ENCODE data around the gene PSAT1. TPM values are rescaled to one million over a fixed set of nuclear protein-coding genes. Genes with fewer than 3 reads are reported as not detected.
A peak's percentile ranks its signal among the peaks of the same experiment; 100 is the strongest.
"Not testable (repeated sequence)": the region's sequence is repeated elsewhere in the genome, so short reads cannot be mapped to it uniquely, and the experiment has no call there.

PSAT1 gene
- 5.2 TPM for polyA plus RNA-seq

DNA sequence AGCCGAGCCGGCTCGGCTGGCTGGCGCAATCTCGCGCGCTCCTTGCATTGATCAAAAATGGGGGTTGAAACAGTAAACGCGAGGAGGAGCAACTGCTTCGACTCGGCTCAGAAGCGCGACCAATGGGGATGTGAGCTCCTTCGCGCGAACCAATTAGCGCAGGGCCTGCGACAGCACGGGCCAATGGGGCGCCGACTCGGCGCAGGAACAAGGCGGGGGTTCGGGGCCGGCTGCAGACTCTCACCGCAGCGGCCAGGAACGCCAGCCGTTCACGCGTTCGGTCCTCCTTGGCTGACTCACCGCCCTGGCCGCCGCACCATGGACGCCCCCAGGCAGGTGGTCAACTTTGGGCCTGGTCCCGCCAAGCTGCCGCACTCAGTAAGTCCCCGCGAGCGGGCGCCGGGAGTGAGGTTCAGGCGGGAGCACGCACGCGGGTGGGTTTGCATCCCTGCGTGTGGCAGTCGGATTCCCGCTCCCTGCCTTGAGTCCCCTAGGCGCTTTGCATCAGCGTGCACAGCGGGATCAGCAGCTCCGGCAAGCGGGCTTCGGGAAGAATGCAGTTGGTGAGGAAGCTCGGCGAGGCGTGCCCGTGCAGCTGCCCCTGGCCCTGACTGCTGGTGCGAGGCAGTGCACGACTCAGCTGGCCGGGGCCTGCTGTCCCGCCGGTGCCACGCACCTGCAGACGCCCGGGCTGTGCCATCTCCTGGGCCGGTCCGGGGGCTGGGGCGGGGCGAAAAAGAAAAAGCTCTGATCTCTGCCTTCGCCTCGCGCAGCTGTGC, at the start of gene PSAT1:
PSAT1 (plus strand) TSS at position 233 of the 779 bp plus-strand sequence; CDS start at position 319, 86 bp downstream.
- H3K4me1 Mint-ChIP-seq: peaks cover 9 to 14% (median 13%) of the 10 kb centered on the region in 3 donors

DNA sequence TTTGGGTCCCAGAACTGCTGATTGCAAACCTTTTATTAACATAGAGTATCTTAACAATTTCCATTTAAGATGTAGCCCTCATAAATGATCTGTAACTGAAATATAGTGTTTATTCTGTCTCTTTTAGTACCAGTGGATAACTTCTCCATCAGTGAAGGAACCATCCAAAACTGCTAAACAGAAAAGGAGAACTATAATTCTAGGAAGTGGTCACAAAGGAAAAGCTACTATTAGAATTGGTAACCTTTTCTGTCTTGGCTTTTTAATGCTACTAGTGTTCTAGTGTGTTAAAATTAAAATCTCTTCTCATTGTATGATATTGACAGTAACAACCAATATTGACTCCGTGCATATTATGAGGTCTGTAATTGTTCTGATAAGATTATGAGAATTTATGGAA, 48.3 kb upstream of the PSAT1 start:
- H3K4me3 Mint-ChIP-seq: no peak overlapping the region
- peaks cover 9% of the 10 kb centered on the region for H3K36me3 Mint-ChIP-seq
- H3K9me3 Mint-ChIP-seq: no peaks in the 10 kb centered on the region
- H3K4me1 Mint-ChIP-seq: no peaks in the 10 kb centered on the region
- H3K27ac Mint-ChIP-seq: no peak overlapping the region
- no peaks in the 10 kb centered on the region for H3K27me3 Mint-ChIP-seq

More for the DNA sequence above, at the start of gene PSAT1:
- H3K27ac Mint-ChIP-seq: peak within 1 kb of the TSS; percentile 64 to 94 (median 67)
- peaks cover 2% of the 10 kb centered on the region for H3K27me3 Mint-ChIP-seq
- H3K4me3 Mint-ChIP-seq: peak within 1 kb of the TSS; percentile 85 to 95 (median 94)
- no peaks in the 10 kb centered on the region for H3K36me3 Mint-ChIP-seq
- no peaks in the 10 kb centered on the region for H3K9me3 Mint-ChIP-seq

DNA sequence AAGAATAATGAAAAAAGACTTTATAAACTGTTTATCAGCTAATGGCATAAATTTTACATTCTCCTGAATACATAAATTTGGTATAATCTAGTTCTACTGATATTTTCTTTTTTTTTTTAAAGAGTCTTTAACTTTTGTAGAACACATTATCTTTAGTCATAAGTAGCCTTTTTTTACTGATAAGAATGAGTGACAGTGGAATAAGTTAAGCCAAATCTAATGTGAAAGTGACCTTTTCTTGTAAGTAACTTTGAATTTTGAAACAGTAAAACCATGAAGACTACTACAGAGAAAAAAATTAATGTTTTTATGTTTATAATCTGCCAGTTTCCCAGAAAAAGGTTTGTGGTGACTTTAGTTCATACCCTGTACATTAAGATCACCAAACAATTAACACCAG, 47.4 kb upstream of the PSAT1 start:
- Mint-ChIP-seq H3K4me1 (no peaks in the 10 kb centered on the region), H3K4me3 (no peak overlapping the region)

DNA sequence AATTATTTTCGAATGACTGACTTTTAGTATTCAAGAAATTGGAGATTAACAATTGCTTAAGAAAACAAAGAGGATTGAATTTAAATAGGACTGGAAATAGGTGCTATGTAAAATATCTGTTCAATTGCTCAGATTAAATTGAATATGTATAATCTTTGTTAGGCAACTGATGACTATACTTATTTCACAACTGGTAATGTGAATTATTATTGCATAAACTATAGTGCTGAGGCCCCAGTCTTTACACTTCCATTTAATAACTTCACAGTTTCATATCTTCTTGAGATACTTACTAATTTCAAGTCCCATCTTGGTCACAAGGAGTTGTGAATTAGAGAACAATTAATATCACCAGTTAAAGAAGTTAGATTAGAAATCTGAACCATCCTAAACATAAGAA, 44.3 kb upstream of the PSAT1 start:
- H3K27ac Mint-ChIP-seq: no peak overlapping the region

More for the DNA sequence above, 47.4 kb upstream of the PSAT1 start:
- no peak overlapping the region for H3K27ac Mint-ChIP-seq
- peaks cover 9% of the 10 kb centered on the region for H3K36me3 Mint-ChIP-seq
- no peaks in the 10 kb centered on the region for H3K9me3 Mint-ChIP-seq
- no peaks in the 10 kb centered on the region for H3K27me3 Mint-ChIP-seq

DNA sequence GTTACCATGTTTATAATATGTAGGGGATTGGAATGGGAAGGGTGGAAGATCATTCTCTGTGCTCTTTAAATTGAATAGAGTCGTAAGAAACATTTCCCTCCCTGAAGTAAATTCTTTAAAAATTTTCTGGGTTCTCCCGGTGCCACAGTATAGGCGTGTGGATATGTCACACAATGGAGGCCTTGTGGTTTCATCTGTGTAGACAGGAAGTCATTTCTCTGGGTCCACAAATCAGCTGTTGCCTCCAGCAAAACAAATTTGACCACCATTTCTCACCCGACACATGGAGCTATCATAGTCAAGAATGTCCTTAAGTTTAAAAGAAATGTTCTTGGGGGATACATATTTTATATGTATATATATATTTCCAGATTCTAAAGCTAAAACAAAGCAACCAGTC, 43.6 kb upstream of the PSAT1 start:
- Mint-ChIP-seq H3K36me3 (peaks cover 2% of the 10 kb centered on the region), H3K27ac (peak overlapping the region in 1 of 3 donors; percentile 91), H3K9me3 (no peaks in the 10 kb centered on the region), H3K4me3 (no peak overlapping the region), H3K4me1 (no peaks in the 10 kb centered on the region), H3K27me3 (no peaks in the 10 kb centered on the region)

More for the DNA sequence above, 44.3 kb upstream of the PSAT1 start:
- no peaks in the 10 kb centered on the region for H3K9me3 Mint-ChIP-seq
- H3K4me3 Mint-ChIP-seq: no peak overlapping the region
- H3K27me3 Mint-ChIP-seq: no peaks in the 10 kb centered on the region
- no peaks in the 10 kb centered on the region for H3K4me1 Mint-ChIP-seq
- H3K36me3 Mint-ChIP-seq: peaks cover 3% of the 10 kb centered on the region

DNA sequence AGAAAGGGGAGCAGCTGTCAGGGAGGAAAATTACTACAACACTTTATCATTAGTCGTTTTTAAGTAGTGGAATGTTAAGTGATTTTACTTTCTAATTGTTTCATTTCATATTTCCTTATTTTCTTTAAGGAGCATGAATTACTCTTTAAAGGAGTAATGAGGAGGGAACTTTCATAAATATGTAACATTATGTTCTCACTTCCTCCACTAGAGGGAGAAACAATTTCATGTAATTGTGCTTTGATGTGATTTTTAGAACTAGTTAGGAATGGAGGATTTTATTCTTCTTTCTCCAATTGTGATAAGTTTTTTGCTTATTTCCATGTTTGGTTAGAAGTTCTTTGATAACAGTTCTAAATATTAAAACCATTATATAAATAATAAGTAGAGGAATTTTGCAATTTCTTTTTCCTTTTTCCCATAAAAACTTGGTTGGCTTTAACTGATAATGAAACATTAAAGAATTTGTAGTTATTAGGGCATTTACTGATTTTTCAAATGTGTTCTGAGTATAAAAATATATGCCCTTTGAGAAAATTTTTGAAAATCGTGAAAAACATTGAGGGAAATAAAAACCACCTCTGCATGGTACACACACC, 35.4 kb upstream of the PSAT1 start:
- no peaks in the 10 kb centered on the region for H3K9me3 Mint-ChIP-seq
- peaks cover 0 to 2% (median 0%) of the 10 kb centered on the region in 3 donors for H3K4me1 Mint-ChIP-seq
- H3K27ac Mint-ChIP-seq: no peak overlapping the region

DNA sequence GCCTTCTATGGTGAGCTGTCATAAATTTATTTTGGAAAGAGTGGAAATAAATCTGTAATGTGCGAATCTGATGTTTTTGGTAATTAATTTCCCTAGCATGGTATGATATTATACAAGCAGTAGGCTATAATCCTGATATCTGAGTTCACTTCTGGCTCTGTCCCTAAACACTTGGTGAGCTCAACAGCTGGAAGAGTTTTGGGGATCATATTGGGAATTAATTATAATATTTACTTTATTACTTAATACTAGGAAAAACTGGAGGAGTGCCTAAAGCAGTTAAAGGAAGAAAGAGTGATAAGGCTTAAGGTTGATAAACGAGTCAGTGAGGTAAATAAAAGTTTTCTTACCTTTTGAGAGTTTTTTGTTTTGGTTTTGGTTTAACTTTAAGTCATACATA, 34.3 kb upstream of the PSAT1 start:
- H3K27me3 Mint-ChIP-seq: no peaks in the 10 kb centered on the region
- no peak overlapping the region for H3K4me3 Mint-ChIP-seq
- H3K36me3 Mint-ChIP-seq: peaks cover 5% of the 10 kb centered on the region
- H3K4me1 Mint-ChIP-seq: peaks cover 0 to 2% (median 0%) of the 10 kb centered on the region in 3 donors
- H3K27ac Mint-ChIP-seq: no peak overlapping the region
- H3K9me3 Mint-ChIP-seq: no peaks in the 10 kb centered on the region

More for the DNA sequence above, 35.4 kb upstream of the PSAT1 start:
- no peaks in the 10 kb centered on the region for H3K27me3 Mint-ChIP-seq
- peaks cover 4% of the 10 kb centered on the region for H3K36me3 Mint-ChIP-seq
- H3K4me3 Mint-ChIP-seq: no peak overlapping the region

DNA sequence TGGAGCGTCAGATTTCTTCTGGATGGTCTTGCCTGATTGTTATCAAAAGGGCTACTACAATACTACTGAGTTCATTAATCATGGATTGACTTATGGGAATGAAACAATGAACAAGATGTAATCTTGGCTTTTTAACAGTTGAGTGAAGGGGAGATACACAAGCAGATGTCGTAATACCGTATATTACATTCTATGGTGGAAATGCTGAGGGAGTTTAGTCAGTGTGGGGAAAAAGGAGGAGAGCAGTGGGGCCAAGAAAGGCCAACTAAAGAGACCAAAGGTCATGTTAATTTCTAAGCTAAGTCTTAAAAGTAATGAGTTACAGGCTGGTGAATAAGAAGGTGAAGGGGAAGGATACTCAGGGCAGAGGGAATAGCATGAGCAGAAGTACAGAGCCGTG, 29.0 kb upstream of the PSAT1 start:
- Mint-ChIP-seq H3K36me3 (peaks cover 21% of the 10 kb centered on the region), H3K27me3 (no peaks in the 10 kb centered on the region)

DNA sequence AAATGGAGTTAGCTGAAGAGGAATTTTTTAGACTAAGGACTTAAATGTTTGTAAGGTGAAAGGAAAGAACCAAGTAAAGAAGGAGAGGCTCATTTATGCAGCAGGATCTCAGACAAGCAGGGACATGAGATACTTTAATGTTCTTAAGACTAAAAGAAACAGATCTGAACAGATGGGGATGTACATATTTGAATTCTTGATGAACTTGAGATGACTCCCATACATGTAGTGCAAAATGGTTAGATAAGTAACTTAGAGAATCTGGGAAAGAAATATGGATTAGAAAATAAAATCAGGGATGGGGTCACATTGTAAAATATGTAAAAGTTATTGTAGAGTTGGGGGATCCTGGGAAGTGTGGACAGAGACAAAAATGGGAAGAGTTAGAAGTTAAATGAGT, 27.1 kb upstream of the PSAT1 start:
- H3K27me3 Mint-ChIP-seq: no peaks in the 10 kb centered on the region
- peaks cover 19% of the 10 kb centered on the region for H3K36me3 Mint-ChIP-seq
- no peak overlapping the region for H3K4me3 Mint-ChIP-seq
- H3K9me3 Mint-ChIP-seq: no peaks in the 10 kb centered on the region
- no peaks in the 10 kb centered on the region for H3K4me1 Mint-ChIP-seq
- H3K27ac Mint-ChIP-seq: no peak overlapping the region

More for the DNA sequence above, 29.0 kb upstream of the PSAT1 start:
- no peaks in the 10 kb centered on the region for H3K4me1 Mint-ChIP-seq
- no peak overlapping the region for H3K27ac Mint-ChIP-seq
- no peak overlapping the region for H3K4me3 Mint-ChIP-seq
- H3K9me3 Mint-ChIP-seq: no peaks in the 10 kb centered on the region

DNA sequence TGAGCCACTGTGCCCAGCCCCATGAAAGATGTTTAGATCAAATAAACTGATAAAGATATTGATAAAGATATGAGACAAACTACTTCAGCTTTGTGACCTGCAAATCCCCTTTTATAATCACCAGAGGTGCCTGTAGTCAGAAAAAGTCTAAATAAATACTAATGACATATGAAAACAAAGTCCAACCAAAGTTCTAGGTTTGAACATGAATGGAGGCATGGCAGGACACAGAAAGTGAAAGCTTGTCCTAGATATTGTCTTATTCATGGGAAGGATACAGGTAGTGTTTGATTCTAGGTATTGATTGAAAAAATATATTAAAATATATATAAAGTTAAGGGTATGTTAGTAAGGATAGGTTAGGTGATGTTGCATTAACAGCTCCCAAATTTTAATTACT, 24.6 kb upstream of the PSAT1 start:
- H3K36me3 Mint-ChIP-seq: peaks cover 16% of the 10 kb centered on the region
- H3K27ac Mint-ChIP-seq: no peak overlapping the region
- no peaks in the 10 kb centered on the region for H3K9me3 Mint-ChIP-seq
- no peaks in the 10 kb centered on the region for H3K27me3 Mint-ChIP-seq
- no peak overlapping the region for H3K4me3 Mint-ChIP-seq
- no peaks in the 10 kb centered on the region for H3K4me1 Mint-ChIP-seq

DNA sequence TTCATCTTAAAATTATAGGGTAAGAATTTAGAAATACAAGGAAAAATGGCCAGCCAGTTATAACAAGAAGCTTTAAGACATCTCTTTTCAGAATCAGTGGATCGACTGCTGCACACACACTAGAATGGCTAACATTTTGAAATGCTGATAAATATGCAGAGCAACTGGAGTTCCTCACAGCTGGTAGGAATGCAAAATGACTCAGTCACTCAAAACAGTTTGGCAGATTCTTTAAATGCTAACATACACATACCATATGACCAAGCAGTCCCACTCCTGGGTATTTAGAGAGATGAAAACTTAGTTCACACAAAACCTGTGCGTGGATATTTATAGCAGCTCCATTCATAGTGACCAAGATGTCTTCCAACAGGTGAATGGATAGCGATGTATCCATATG, 23.2 kb upstream of the PSAT1 start:
- no peaks in the 10 kb centered on the region for H3K4me1 Mint-ChIP-seq
- H3K27ac Mint-ChIP-seq: no peak overlapping the region
- no peaks in the 10 kb centered on the region for H3K9me3 Mint-ChIP-seq
- no peak overlapping the region for H3K4me3 Mint-ChIP-seq
- H3K27me3 Mint-ChIP-seq: no peaks in the 10 kb centered on the region
- H3K36me3 Mint-ChIP-seq: peaks cover 16% of the 10 kb centered on the region

DNA sequence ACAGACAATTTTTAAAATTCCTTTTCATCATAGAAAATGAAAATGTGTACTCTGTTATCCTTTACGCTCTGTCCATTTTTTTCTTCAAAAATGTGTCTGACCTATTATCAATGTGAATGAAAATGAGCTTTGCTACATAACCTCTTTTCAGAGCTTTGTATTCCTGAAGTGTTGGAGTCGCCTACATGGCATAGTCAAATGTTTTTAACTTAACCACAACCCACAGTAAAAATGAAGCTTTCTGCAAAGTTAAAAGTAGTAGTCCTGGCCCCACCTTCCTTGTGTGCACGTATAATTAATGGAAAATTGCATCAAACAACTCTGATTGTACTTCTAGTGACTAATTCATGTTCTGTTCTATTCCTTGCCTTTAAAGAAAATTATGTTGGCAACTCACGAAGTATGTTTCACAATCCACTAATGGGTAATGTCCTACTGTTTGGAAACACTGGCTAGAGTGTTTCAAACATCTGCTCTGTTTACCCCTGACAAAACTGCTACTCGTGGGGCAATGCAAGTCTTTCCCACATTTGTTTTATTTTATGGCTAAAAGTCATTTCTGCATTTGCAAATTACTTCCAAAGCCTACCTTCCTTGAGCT, 18.6 kb upstream of the PSAT1 start:
- H3K4me3 Mint-ChIP-seq: no peak overlapping the region
- no peaks in the 10 kb centered on the region for H3K4me1 Mint-ChIP-seq
- H3K27me3 Mint-ChIP-seq: no peaks in the 10 kb centered on the region
- H3K9me3 Mint-ChIP-seq: no peaks in the 10 kb centered on the region
- H3K27ac Mint-ChIP-seq: no peak overlapping the region
- H3K36me3 Mint-ChIP-seq: no peaks in the 10 kb centered on the region

DNA sequence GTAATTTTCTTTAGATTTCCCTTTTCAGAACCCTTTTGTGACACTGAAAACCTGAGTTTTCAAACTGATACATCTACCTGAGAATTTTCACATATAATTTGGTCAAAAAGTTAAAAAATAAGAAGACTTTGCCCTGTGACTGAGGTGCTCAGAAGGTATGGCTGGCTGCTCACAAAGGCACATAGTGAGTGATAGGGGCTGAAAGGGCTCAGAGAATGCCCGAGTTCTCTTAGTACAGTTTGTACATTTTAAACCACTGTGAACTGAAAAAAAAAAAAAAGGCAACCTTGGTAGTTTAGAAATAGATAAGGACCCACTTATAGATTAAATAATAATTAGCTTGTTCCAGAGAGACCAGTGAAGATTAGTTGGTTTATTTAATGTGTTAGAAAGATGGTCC, 18.1 kb upstream of the PSAT1 start:
- Mint-ChIP-seq H3K27me3 (no peaks in the 10 kb centered on the region), H3K27ac (no peak overlapping the region), H3K9me3 (no peaks in the 10 kb centered on the region), H3K4me3 (no peak overlapping the region), H3K36me3 (no peaks in the 10 kb centered on the region), H3K4me1 (no peaks in the 10 kb centered on the region)

DNA sequence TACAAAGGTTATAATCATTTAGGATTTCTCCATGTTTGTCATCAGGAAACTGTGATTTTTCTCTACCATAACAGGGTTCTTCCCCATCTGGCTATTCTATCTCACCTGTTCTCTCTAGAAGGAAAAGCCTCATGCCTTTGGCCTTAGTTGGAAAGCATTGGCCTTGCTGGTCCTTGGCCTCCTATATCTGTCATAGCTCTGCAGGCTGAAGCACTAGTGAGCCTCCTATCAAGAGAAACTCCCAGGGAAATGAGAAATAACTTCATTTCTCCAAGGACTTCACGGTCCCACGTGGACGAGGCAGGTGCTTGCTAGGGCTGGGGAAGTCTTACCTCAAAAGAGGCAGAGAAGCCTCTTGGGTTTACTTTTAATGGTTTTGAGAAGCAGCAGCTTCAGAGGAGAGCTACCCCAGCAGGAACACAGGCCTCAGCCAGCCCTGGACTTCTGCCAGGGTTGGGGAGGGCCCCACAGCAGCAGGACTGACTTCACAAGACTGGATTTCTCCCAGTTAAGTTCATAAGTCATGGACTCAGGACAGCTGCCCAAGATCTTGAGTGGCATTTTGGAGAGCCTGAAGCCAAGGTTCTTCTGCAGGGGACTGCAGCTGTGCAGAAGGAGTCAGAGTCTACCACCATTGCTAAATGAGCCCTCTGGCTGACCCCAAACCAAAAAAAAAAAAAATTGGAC, 15.8 kb upstream of the PSAT1 start:
- Mint-ChIP-seq H3K27ac (no peak overlapping the region), H3K27me3 (no peaks in the 10 kb centered on the region), H3K9me3 (no peaks in the 10 kb centered on the region), H3K36me3 (no peaks in the 10 kb centered on the region), H3K4me3 (no peak overlapping the region), H3K4me1 (no peaks in the 10 kb centered on the region)

DNA sequence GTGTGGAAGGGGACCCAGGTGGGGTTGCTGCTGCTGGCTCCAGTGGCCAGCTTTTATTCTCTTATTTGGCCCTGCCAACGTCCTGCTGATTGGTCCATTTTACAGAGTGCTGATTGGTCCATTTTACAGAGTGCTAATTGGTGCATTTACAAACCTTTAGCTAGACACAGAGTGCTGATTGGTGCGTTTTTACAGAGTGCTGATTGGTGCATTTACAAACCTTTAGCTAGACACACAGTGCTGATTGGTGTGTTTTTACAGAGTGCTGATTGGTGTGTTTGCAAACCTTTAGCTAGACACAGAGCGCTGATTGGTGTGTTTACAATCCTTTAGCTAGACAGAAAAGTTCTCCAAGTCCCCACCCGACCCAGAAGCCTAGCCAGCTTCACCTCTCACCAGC, 12.7 kb upstream of the PSAT1 start:
- peak overlapping the region in 1 of 3 donors; percentile 13 for H3K27ac Mint-ChIP-seq
- H3K36me3 Mint-ChIP-seq, H3K4me3 Mint-ChIP-seq, H3K27me3 Mint-ChIP-seq, H3K9me3 Mint-ChIP-seq, H3K4me1 Mint-ChIP-seq: not testable (repeated sequence)
